GM20431 (cell line): Measurements from ENCODE around the gene CFAP299.
"Not testable (repeated sequence)": the region's sequence is repeated elsewhere in the genome, so short reads cannot be mapped to it uniquely, and the experiment has no call there.

ENCODE experiments used
- in situ Hi-C: fragments of 300-500 bp; cut with MseI, MboI; formaldehyde crosslinking; loops from one replicate; pipeline ENCODE4 v1.15.0; 2020; ENCODE audit warnings: low sequenced_read_pairs; ENCODE audit not compliant: unreplicated experiment

Gene CFAP299

GRCh38 chr4:80335554-80336358 lies at the start of gene CFAP299:
Gene CFAP299, plus strand, starts transcription at chr4:80335730.
- in situ Hi-C loops: no loop called here

- in situ Hi-C loops: no loop called here
Measured at GRCh38 chr4:80286451-80286850, 49.1 kb upstream of the CFAP299 start.

GRCh38 chr4:80290665-80291064 lies 44.9 kb upstream of the CFAP299 start:
- in situ Hi-C loops: not testable (repeated sequence)

GRCh38 chr4:80294206-80294605 lies 41.3 kb upstream of the CFAP299 start:
- in situ Hi-C loops: no loop called here

- in situ Hi-C loops: no loop called here
Measured at GRCh38 chr4:80295336-80295735, 40.2 kb upstream of the CFAP299 start.

- in situ Hi-C loops: no loop called here
Measured at GRCh38 chr4:80295826-80296225, 39.7 kb upstream of the CFAP299 start.

GRCh38 chr4:80301884-80302283 lies 33.6 kb upstream of the CFAP299 start:
- in situ Hi-C loops: no loop called here

GRCh38 chr4:80302616-80303223 lies 32.8 kb upstream of the CFAP299 start:
- in situ Hi-C loops: no loop called here

- in situ Hi-C loops: no loop called here
Measured at GRCh38 chr4:80305466-80305865, 30.1 kb upstream of the CFAP299 start.

- in situ Hi-C loops: no loop called here
Measured at GRCh38 chr4:80306260-80306659, 29.3 kb upstream of the CFAP299 start.

- in situ Hi-C loops: no loop called here
Measured at GRCh38 chr4:80307183-80307735, 28.3 kb upstream of the CFAP299 start.

- in situ Hi-C loops: no loop called here
Measured at GRCh38 chr4:80307774-80308465, 27.6 kb upstream of the CFAP299 start.

- in situ Hi-C loops: no loop called here
Measured at GRCh38 chr4:80308466-80308822, 27.1 kb upstream of the CFAP299 start.

- in situ Hi-C loops: no loop called here
Measured at GRCh38 chr4:80309294-80310004, 26.1 kb upstream of the CFAP299 start.

- in situ Hi-C loops: no loop called here
Measured at GRCh38 chr4:80311130-80311529, 24.4 kb upstream of the CFAP299 start.

GRCh38 chr4:80312124-80312523 lies 23.4 kb upstream of the CFAP299 start:
- in situ Hi-C loops: no loop called here

GRCh38 chr4:80313627-80314026 lies 21.9 kb upstream of the CFAP299 start:
- in situ Hi-C loops: no loop called here

- in situ Hi-C loops: not testable (repeated sequence)
Measured at GRCh38 chr4:80315848-80316247, 19.7 kb upstream of the CFAP299 start.

- in situ Hi-C loops: no loop called here
Measured at GRCh38 chr4:80321341-80321740, 14.2 kb upstream of the CFAP299 start.

GRCh38 chr4:80321776-80322175 lies 13.8 kb upstream of the CFAP299 start:
- in situ Hi-C loops: no loop called here
